OCI-LY1 (cell line): Measurements from ENCODE around the gene TMEM176A.

Source experiments
- H2AFZ ChIP-seq: fragments of 200-600 bp; sonication (generic), shearing (Covaris generic); 2 replicates; pipeline ENCODE4 v1.6.0; 2014; ENCODE audit warnings: antibody characterized with exemption, mild to moderate bottlenecking, low read length
- H3F3A ChIP-seq: fragments of 200-600 bp; sonication (generic), shearing (Covaris generic); 2 replicates; pipeline ENCODE4 v1.6.0; 2014; ENCODE audit warnings: mild to moderate bottlenecking, antibody characterized with exemption, low read length, moderate library complexity; ENCODE audit not compliant: insufficient read depth
- H3K27ac ChIP-seq: fragments of 200-600 bp; sonication (generic); 2 replicates; pipeline ENCODE4 v1.5.1; 2014; ENCODE audit warnings: low read length, mixed run types, mild to moderate bottlenecking, low read depth; ENCODE audit not compliant: poor library complexity, severe bottlenecking
- H3K27me3 ChIP-seq: fragments of 200-600 bp; sonication (generic); 2 replicates; pipeline ENCODE4 v1.6.0; 2014; ENCODE audit warnings: antibody characterized with exemption, mild to moderate bottlenecking, low read length, moderate library complexity; ENCODE audit not compliant: insufficient read depth
- H3K36me3 ChIP-seq: fragments of 200-600 bp; sonication (generic); 2 replicates; pipeline ENCODE4 v1.6.1; 2014; ENCODE audit warnings: mild to moderate bottlenecking, antibody characterized with exemption, low read length, moderate library complexity, mixed read lengths; ENCODE audit not compliant: insufficient read depth
- H3K4me1 ChIP-seq: fragments of 200-600 bp; sonication (generic); 2 replicates; pipeline ENCODE4 v1.5.1; 2014; ENCODE audit warnings: mild to moderate bottlenecking, low read length, moderate library complexity; ENCODE audit not compliant: insufficient read depth, severe bottlenecking
- H3K4me2 ChIP-seq: fragments of 200-600 bp; sonication (generic), shearing (Covaris generic); 2 replicates; pipeline ENCODE4 v1.6.1; 2014; ENCODE audit warnings: low read length
- H3K4me3 ChIP-seq: fragments of 200-600 bp; sonication (generic); 2 replicates; pipeline ENCODE4 v1.5.1; 2014; ENCODE audit warnings: low read length, low read depth, mild to moderate bottlenecking, mixed read lengths; ENCODE audit not compliant: poor library complexity, severe bottlenecking
- H3K79me2 ChIP-seq: fragments of 200-600 bp; shearing (Covaris generic); 2 replicates; pipeline ENCODE4 v1.6.1; 2016; ENCODE audit warnings: mixed run types, low read length, mixed read lengths; ENCODE audit not compliant: insufficient read depth
- H3K9ac ChIP-seq: fragments of 200-600 bp; sonication (generic), shearing (Covaris generic); 2 replicates; pipeline ENCODE4 v1.6.1; 2014; ENCODE audit warnings: mild to moderate bottlenecking, low read length, mixed read lengths
- H3K9me2 ChIP-seq: fragments of 200-600 bp; sonication (generic), shearing (Covaris generic); 2 replicates; pipeline ENCODE4 v1.6.1; 2014; ENCODE audit warnings: low read depth, mild to moderate bottlenecking, low read length, mixed read lengths
- H3K9me3 ChIP-seq: fragments of 200-600 bp; shearing (Covaris generic); 2 replicates; pipeline ENCODE4 v1.6.1; 2014; ENCODE audit warnings: low read length, mixed read lengths
- H4K20me1 ChIP-seq: fragments of 200-600 bp; sonication (generic), shearing (Covaris generic); 2 replicates; pipeline ENCODE4 v1.6.0; 2016; ENCODE audit warnings: mild to moderate bottlenecking, low read length; ENCODE audit not compliant: insufficient read depth
- CTCF ChIP-seq: fragments of 200-600 bp; sonication (generic), shearing (Covaris generic); IDR thresholded peaks from 2 replicates; pipeline ENCODE4 v1.5.1; 2017; ENCODE audit warnings: mild to moderate bottlenecking, antibody characterized with exemption, low read length, moderate library complexity, mixed read lengths
- EZH2 ChIP-seq: fragments of 200-600 bp; sonication (generic), shearing (Covaris generic); IDR thresholded peaks from 2 replicates; pipeline ENCODE4 v1.8.0; 2017; ENCODE audit warnings: borderline replicate concordance, mixed run types, mild to moderate bottlenecking, antibody characterized with exemption, low read length, moderate library complexity, mixed read lengths

Gene TMEM176A

GRCh38 chr7:150823043-150823442 is 22.5 kb downstream of the TMEM176A start:
- TF ChIP-seq EZH2 (no peak), CTCF (no peak)
- Histone ChIP-seq H3K9ac (no peak overlapping the region), H3K9me3 (no peaks in the 10 kb centered on the region), H3F3A (no peaks in the 10 kb centered on the region), H3K4me1 (no peaks in the 10 kb centered on the region), H3K4me3 (no peak overlapping the region), H2AFZ (no peak overlapping the region), H3K9me2 (no peaks in the 10 kb centered on the region), H3K4me2 (no peak overlapping the region), H3K79me2 (no peaks in the 10 kb centered on the region), H4K20me1 (no peaks in the 10 kb centered on the region), H3K27me3 (peaks cover 7% of the 10 kb centered on the region; the same call in 1 of the 2 replicates), H3K36me3 (no peaks in the 10 kb centered on the region), H3K27ac (no peak overlapping the region)

- Histone ChIP-seq H3K4me1 (no peaks in the 10 kb centered on the region), H4K20me1 (no peaks in the 10 kb centered on the region), H2AFZ (no peak overlapping the region), H3K79me2 (no peaks in the 10 kb centered on the region), H3K9me2 (no peaks in the 10 kb centered on the region), H3K9ac (no peak overlapping the region), H3K4me2 (no peak overlapping the region), H3F3A (no peaks in the 10 kb centered on the region), H3K36me3 (no peaks in the 10 kb centered on the region), H3K9me3 (no peaks in the 10 kb centered on the region), H3K4me3 (no peak overlapping the region), H3K27ac (no peak overlapping the region), H3K27me3 (peaks cover 7% of the 10 kb centered on the region; the same call in 1 of the 2 replicates)
- TF ChIP-seq CTCF (no peak), EZH2 (no peak)
These were observed 23.0 kb downstream of the TMEM176A start for GRCh38 chr7:150823484-150824126.

- Histone ChIP-seq H3K4me3 (no peak overlapping the region), H3K4me1 (no peaks in the 10 kb centered on the region), H4K20me1 (no peaks in the 10 kb centered on the region), H3K79me2 (no peaks in the 10 kb centered on the region), H3K36me3 (no peaks in the 10 kb centered on the region), H3K27ac (no peak overlapping the region), H3K9ac (no peak overlapping the region), H2AFZ (no peak overlapping the region), H3K27me3 (peaks cover 7% of the 10 kb centered on the region; the same call in 1 of the 2 replicates), H3K9me2 (no peaks in the 10 kb centered on the region), H3K4me2 (no peak overlapping the region), H3K9me3 (no peaks in the 10 kb centered on the region), H3F3A (no peaks in the 10 kb centered on the region)
- TF ChIP-seq CTCF, result no peak
- no peak for TF ChIP-seq EZH2
These were observed 24.0 kb downstream of the TMEM176A start for GRCh38 chr7:150824379-150825177.
